NCI-H2029 treated with DMSO at 0.1 percent for 48 hours (cell line): ENCODE results near the gene TRAPPC3.

Source experiments
- DNase-seq: peaks from one replicate; lab custom pipeline; 2025; lab: John Stamatoyannopoulos, UW

TRAPPC3 gene

DNA sequence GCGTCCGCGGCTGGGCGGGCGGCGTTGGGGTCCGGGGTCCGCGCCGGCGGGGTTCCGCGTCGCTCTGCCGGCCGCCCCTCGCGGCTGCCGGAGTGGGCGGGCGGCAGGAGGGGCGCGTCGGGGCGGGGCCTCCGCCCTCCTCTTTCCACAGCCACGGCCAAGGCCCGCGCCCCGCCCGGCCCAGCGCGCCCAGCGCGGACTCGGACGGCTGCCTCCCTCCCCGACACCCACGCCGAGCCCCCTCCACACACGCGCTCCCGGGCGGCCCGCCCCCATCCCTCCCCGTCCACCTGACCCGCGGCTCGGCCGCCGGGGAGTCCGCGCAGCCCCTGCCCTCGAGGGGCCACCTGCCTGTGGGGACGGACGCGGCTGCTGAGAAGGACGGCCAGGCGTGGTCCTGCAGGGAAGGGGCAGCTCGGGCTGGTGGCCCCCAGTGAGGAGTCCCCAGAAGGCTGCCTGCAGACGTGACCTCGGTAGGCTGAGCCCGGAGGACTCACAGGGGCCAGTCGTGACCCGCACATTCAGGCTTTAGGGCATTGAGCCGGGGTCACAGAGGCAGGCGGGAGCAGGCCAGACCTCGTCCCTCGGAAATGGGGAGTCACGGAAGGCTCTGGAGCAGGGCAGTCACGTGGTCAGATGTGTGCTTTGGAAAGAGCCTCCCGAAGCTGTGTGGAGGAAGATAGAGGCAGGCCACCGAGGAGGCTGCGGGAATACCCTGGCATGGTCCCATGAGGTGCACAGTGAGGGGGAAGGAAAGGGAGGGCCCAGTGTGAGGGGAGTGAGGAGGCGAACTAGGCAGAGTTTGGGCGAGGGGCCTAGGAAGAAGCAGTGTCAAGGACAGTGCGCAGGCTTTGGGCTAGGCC, 23.9 kb downstream of the TRAPPC3 start, which contains the start of gene COL8A2:
TSS of gene COL8A2 (minus strand) at position 94 of the 863 bp plus-strand sequence. CDS start 24,980 bp downstream, outside the sequence.
- DNase-seq: no peak

DNA sequence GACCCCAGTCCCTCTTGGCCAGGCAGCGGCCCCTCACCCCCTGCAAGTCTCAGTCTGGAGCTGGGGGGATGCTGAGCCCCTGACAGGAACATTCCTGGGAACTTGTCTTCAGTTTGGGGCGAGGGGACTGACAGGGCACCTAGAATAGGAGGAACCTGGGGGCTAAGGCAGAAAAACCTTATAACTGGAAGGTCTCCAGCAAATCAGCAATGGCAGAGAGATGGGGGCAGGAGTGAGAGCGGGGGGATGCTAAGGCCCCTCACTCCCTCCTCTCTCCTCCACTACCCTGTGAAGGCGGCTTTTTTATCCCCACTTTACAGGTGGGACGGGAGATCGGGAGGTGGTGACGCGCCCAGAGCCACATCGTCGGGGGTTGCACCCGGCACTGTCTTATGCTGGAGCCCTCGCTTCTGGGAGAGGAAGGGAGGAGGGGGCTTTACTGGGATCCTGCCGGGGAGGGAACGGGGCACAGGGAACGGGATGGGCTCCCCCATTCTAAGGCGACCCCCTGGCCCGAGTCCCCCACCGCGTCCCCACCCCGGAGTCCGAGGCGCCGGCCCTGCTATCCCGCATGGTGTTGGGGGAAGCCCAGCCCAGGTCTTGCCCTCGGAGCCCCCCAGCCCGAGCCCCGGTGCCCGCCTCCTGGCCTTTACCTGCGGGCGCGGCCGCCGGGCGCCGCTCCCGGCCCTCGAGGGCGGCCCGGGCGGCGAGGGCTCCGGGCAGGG, 24.7 kb downstream of the TRAPPC3 start:
- DNase-seq: no peak

DNA sequence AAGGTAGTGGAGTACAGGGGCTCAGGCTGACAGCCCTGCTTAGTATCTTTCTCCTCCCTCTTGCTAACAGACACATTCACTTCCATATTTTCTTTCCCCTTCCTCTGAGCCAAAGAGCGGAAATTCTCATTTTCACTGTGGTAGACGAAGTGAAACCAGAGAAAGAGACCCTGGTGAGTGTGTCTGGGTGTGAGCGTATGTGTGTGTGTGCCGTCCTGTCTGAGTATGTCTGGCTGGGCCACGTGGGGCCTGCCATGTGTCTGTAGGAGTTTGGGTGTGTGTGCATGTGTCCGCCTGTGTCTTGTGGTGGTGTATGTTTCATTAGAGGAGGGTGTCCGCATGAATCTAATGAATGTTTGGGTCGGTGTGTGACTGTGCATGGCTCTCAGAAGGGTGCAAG, 25.9 kb downstream of the TRAPPC3 start:
- DNase-seq: no peak

DNA sequence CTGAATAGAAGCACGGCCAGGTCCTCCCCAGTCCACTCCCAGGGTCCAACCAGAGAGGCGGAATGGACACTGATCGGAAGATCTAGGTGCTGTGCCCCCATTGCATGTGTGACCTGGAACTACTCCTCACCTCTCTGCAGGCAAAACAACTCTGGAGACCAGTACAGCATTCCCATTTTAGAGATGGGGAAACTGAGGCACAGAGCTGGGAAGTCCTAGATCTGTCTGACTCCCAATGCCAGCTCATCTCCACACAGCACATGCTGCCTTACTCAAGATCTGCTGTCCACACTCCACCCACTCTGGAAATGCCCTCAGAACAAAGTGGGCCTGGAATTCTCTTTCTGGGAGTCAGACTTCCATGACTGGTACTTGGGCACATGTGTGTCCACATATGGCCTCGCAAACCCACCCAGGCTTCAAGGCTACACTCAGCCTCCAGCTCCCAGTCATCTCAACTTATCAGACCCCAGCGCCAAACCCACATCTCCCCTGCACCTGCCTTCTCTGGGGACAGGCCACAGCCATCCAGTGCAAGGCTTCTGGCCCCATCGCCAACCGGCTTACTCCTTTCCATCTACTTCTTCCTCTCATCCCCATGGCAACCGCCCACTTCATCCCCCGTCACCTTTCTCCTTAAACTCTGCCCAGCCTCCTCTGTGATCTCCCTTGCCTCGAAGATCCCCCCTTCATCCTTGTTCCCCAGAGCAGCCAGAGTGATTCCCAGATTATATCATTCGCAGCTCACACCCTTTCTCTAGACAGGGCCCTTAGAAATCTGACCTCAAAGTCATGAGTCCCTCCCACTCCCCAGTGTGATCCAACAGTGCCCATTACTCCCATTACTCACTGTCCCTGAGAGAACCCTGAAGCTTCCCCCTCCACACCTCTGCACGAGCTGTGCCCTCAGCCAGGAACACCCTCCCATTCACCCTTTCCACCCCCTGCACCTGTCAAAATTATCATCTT, 26.9 kb downstream of the TRAPPC3 start:
- DNase-seq: no peak

DNA sequence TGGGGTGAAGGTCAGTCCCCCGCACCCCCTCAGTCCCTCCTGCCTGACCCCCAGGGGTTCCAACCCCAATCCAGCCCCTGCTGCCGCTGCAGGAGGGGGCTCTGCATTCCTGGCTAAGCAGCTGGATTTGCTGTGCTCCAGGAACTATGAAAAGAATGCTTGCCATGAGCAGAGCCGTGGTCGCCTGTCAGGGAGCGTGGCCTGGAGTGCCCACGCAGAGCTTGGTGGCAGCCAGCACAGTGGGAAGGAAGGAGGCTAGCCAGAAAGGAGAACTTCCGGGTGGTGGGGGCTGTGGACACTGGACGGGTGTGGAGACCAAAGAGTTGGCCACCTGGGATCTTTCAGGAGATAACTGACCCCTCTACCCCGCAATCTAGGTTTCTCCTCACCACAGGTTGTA, 29.8 kb downstream of the TRAPPC3 start:
- DNase-seq: no peak

DNA sequence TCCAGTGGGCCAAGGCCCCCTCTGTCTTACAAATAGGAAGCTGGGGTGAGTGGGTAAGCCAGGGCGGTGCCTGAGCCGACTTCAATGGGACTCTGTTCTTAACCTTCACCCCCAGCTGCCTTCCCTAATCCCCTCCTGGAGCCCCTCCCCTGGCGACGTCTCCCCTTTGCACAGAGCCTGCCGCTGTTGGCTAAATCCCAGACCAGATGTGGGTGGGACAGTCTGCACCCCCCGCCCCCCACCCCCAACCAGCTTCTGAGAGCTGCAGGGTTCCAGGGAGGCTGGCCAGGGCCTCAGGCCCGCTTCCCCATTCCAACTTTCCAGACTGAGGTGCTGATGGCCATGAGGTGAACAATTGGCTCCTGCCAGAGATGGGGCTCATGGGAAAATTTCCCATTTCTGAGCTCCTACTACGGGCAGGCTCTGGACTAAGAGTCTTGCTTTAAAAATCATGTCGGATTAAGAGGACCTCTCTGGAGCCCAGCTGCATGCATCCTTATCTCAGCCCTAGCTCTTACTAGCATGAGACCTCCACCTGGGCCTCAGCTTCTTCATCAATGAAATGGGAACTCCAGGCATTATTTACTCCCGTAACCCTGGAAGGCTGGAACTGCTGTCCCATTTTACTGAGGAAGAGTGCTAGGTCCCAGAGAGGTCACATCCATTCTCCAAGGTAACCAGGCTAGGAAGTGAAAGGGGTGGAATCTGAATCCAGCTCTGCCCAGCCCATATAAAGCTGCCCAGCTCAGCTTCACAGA, 30.7 kb downstream of the TRAPPC3 start:
- DNase-seq: no peak

DNA sequence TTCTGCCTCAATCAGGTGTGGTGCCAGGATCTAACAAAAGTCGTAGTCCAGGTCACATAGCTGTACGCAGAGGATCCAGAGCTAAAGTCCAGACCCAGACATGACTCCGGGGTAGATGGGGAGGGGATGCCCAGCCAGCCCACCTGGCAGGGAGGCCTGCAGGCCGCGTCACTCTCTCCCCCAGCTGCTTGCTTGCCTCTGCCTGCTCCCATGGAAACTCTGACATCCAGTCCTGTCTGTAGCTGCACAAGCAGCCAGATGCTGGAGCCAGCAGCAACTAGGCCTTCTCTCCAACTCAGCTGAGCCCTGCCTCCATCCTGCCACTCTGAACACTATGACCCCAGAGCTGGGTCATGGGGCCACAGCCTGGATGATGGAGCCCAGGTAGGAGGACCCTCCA, 32.4 kb downstream of the TRAPPC3 start:
- DNase-seq: no peak

DNA sequence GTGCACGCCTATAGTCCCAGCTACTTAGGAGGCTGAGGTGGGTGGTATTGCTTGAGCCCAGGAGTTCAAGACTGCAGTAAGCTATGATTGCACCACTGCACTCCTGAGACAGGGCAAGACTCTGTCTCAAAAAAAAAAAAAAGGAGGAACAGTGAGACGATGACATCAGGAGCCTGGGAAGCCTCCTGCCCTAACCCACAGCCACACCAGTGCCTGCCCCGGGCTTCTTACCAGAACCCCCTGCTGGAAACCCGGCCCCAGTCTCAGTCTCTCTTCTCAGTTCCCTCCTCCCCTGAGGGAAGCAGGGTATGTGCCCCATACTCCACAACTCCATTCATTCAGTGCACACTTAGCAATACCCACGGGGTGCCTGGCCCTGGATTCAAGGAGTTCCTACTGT, 33.4 kb downstream of the TRAPPC3 start:
- DNase-seq: no peak

DNA sequence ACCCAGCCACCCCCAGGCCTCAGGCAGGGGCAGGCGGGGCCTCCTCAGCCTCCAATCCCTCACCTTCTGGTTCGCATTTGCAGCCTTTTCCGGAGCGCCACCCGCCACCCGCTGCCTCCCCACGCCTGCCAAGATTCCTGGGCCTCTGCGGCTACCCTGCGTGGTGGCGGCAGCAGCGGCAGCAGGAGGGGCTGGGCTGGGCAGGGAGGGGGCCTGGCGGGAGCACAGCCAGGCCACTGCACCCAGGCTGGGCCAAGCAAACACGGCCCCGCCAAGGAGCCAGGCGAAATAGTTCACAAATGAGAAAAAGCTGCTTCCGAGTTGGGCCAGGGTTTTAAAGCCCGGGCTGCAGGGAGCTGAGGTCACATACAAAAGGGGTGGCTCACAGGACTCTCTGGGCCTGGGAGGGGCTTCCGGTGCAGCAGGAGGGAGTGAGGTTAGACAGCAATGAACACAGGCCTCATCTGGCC, 34.1 kb downstream of the TRAPPC3 start:
- no peak for DNase-seq

DNA sequence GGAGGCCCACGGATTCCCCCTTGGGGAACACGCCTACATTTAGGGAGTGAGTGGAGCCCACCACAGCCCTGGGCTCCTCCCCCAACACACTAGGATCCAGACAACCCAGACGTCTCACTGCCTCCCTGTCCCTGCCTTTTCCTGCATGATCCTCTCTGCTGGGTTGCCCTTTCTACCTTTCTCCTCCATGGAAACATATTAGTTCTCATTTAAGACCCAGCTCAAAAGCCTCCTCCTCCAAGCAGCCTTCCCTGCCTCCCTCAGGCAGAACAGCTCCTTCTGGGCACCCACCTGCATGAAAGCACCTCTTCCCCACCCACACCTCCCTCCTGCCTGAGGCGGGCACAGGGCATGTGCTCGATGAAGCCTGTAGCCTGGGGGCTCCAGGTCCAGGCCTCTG, 34.9 kb downstream of the TRAPPC3 start:
- no peak for DNase-seq

DNA sequence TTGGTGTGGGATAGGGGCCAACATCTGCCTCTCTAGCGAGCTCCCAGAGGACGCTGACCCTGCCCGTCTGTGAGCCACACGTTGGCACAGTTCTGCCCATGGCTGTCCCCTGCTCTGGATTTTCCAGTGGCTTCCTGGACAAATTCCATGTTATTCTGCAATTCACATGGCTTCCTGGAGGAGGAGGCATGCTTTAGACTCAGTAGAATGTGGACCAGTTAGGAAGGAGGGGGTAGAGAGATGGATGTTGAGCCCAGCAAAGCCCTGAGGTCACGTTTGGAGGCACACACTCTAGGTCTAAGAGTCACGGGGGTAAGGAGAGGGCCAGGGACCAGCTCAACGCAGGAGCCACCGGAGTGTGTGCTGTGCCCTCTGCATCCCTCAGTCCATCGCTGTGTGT, 36.5 kb downstream of the TRAPPC3 start:
- no peak for DNase-seq

DNA sequence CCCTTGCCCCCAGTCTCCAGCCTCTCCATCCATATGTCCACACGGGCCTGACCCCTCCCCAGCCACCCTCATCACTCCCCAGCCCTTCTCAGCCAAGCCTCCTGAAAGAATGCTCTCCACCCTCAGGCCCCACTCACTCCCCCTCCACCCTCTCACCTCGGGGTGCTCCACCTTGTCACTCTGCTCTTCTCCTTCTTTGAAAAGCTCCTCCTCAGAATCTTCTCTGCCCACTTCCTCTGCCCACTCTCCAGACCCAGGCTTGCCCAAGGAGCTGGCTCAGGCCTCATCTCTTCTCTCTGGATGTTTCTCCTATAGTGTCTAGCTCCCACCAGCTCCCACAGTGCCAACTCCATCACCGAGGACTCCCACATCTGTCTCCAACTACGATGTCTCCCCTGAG, 38.1 kb downstream of the TRAPPC3 start:
- no peak for DNase-seq

DNA sequence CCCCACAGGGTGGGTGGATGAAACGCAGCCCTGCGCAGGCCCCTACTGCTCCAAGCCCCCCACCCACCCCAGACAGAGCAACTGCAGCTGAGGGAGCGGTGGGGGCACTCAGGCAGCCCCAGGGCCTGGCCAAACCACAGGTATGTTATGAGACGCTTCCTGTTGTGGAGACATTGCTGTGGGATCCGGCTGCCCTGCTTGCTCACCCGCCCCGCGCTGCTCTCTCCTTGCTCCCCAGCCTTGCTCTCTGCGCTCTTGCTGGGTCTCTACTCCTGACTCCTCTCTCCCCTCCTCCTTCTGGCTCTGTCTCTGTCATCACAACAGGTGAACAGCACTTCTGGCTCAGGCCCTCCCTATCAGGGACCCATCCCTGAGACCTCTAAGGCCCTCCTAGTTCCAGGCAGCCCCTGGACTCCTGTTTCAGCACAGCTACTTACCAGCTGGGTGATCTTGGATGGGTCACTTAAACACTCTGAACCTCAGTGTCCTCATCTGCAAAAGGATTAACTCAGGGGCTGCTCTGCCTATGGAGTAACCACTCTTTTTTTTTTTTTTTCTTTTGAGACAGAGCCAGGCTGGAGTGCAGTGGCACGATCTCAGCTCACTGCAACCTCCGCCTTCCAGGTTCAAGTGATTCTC, 40.1 kb downstream of the TRAPPC3 start:
- no peak for DNase-seq

DNA sequence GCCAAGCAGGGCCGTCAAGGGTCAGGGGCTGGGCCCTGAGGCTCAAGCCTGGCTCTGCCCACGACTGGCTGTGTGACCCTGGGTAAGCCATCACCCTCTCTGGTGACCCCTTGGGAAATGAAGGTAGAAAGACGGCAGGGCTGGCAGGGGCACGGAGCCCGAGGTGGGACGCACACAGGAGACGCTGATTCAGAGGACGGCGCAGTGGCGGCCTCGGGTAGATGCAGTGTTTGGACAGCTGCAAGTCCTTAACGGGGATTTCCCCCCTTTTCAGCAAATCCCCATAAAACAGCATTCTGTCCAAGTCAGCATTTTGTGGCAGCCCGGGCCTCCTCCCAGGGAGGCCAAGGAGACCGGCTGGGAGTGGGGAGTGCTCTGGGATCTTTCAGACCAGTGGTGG, 41.0 kb downstream of the TRAPPC3 start:
- DNase-seq: no peak

DNA sequence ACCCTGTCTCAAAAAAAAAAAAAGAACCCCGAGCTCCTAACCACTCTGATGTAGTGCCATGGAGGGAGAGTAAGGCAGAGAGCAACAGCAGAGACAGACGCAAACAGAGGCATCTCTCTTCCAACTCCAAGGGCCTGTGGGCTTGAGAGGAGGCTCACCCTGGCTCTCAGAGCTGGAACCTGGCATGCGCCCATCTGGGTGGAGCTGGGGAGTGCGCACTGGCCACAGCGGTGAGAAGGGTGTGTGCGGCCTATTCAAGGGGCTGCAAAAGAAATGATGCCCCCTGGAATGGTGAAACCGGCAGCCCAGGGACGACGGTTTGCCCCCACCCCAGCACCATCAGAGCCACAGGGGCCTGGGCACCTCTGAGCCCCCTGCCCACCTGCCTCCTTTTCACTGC, 41.9 kb downstream of the TRAPPC3 start:
- no peak for DNase-seq

DNA sequence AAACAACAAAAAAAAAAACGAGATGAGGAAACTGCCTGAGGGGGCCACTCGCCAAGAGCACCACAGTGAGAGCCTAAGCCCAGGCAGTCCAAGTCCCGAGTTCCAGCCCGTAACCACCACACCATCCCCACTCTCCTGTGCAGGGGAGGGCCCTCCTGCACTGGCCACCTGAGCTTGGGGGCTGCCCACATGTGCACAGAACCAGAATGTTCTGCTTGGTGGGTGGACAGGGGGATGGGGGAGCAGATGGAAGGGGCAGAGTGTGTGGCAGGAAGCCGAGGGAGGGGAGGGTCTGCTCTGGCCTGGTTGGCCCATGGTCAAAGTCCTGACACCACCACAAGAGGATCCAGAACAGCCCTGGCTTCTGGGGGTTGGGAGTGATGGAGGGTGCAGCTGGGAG, 43.0 kb downstream of the TRAPPC3 start:
- no peak for DNase-seq

DNA sequence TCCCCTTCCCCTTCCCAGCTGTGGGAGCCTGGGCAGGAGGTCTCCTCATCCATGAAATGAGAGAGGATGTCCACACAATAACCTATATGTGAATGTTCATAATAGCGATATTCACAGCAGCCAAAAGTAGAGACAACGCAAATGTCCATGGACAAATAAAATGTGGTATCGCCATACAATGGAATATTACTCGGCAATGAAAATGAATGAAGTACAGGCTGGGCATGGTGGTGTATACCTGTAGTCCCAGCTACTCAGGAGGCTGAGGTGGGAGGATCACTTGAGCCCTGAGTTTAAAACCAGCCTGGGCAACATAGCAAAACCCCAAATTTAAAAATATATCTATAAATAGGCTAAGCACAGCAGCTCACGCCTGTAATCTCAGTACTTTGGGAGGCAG, 47.7 kb downstream of the TRAPPC3 start:
- no peak for DNase-seq

DNA sequence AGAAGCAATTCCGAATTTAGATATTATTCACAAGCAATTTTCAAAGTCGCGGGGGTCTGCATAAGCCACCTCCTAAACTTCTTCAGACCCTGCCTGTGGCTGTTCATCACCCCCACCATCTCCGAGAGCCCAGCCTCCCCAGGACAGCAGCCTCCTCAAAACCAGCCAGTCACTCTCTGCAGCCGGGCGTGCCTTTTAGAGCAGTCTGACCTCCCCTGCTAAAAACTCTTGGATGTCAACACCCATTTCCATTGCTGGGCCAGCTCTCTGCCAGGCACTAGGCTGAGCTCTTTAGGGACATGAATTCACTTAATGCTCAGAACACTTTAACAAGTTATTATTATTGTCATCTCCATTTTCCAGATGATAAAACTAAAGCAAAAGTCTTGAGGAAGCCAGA, 48.9 kb downstream of the TRAPPC3 start:
- DNase-seq: no peak

DNA sequence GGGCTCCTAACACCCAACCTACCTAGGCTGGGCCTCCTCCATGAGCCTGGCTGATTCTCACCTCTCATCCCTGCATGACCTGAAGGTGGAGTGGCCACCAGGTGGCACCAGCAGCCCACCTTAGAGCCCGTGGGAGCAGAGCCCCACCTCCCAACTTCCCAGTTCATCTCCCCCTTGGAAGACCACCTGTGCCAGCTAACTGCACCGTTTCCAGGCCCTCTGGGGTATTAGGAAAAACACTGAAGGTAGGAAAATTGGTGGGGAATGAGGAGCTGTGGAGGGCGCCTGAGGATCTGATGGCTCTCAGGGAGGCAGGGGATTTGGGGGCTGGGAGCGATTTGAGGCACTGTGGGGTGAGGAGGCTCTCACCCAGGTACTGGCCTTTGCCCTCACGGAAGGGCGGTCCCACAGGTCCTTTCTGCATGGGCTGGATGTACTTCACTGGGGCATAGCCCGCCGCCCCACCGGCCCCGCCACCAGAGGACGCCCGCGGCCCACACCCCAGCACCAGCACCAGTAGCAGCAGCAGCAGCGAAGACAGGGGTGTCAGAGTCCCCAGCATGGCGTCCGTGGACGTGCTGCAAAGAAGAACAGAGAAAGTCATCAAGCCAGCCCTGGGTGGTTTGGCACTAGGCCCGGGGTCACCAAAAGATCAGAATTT, 49.5 kb downstream of the TRAPPC3 start:
- no peak for DNase-seq

DNA sequence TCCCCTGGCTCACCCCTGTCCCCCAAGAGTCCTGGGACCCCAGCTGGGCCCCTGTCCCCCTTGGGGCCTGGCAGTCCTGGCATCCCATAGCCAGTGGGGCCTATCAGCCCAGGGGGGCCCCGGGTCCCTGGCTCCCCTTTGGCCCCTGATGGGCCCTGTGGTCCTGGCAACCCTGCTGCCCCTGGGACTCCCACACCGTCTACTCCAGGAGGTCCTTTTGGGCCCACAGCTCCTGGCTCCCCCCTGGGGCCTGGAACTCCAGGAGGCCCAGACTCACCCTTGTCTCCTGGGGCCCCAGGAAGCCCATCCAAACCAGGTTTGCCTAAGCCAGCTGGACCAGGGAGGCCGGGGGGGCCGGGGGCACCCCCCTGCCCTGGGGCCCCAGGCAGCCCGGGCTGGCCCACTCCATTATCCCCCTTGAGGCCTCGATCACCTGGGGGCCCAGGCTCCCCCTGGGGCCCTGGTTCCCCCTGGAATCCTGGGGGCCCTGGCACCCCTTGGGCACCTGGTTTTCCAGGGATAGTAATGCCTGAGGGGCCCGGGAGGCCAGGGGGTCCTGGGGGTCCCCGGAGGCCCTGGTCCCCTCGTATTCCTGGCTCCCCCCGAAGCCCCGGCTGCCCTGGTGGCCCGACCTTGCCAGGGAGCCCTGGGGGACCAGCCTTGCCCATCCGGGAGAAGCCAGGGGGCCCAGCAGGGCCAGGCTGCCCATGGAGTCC, 50.5 kb downstream of the TRAPPC3 start:
- DNase-seq: no peak
